HG02885 (cell line): Measurements from ENCODE around the gene GAK.

Source experiments
- ATAC-seq: cut with Tn5 transposase; IDR thresholded peaks from one replicate; pipeline ENCODE4 v1.9.1; 2021; ENCODE audit warnings: mild to moderate bottlenecking; ENCODE audit not compliant: unreplicated experiment, poor library complexity

Gene GAK

DNA sequence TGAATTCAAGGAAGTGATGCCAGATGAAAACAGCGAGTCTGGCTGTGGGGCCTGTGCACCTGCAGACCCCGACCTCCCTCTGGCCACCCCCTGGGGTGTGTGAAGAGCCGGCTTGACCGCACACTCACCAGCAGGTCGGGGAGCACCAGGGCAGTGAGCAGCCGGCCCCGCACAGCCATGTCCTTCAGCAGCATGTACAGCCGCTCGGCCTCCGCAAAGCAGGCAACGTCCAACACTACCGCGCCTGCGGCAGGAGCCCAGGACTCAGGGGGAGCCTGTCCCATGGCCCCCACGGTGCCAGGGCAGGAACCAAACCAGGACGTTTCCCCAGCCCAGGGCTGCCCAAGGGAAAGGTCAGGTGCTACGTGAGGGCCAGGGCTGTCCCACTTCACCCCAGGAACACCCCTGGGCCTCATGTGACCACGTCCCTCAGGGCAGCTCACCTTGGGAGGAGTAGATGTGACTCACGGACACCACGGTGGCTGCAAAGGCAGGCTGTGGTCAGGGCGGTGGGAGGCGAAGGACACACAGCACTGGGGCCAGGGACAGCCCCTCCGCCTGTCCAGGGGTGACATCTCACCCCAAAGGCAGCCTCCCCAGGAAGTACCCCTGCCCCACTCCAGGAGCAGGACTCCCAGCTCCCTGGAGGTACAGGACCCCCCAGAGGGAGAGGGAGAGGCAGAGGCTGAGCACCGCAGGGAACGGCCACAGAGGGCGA, 33.1 kb upstream of the GAK start:
- no peak for ATAC-seq

DNA sequence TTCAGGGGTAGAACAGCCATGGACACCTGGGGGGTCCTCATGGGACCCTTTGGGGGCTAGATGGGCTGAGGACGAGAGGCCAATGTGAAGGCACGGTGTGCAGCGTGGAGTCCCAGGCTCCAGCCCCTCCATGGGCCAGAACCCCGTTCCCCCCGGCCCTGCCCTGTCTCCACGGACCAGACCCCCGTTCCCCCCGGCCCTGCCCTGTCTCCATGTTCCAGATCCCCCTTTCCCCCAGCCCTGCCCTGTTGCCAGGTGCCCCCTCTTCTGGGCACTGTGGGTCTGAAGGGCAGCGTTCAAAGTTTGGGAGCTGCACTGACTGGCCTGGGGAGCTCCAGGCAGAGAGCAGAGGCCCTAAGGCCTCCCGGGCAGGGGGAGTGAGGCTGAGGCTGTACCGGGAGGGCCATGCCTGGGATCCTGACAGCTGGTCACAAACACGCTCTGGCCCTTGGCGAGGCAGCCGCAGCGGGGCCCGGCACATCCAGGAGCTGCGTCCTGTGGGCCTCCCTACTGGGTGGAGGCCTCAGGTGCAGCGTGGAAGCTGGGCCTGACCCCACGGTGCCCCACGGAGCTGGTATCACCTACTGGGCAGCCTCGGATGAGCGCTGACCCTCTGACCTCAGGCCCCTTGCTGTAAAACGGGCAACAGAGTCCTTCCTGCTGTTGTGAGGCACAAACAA, 32.4 kb upstream of the GAK start:
- ATAC-seq, result no peak

DNA sequence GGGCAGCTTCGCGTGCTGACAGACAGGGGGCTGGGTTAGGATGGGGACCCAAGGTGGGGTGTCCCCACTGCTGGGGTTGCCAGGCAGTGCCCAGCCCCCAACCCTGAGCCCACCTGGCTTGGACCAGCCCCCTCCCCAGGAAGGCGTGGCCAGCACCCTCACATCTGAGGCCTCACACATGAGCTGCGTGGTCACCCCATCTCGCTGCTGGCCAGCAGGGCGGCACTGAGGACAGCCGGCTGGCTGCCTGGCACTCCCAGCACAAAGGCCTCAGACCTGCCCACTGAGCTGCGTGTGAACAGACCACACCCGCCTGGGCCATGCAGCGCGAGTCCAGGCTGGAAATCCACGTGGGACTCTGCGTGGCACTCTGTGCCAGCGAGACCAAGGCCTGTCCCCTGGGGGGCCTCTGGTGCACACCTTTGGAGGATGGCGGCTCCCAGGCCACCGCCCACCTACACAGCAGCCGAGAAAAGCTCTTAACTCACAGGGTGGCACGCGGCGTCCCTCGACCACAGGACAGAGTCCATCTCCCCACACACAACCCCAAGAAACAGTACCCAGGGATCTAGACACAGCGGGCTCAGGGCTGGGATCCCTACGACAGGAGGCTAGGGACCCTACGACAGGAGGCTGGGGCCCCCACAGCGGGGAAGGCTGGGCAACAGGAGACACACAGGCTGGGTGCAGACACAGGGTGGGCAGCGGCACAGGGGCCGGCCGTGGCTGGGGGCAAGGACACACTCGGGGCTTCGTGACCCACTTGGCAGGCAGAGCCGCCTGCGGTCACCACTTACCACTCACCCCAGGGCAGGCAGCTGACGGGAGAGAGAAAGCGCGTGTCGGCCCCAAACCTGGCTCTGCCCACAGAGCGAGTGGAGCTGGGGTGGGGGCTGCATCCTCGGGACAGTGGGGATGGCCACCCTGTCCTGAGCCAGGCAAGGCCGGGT, 31.4 kb upstream of the GAK start:
- no peak for ATAC-seq

DNA sequence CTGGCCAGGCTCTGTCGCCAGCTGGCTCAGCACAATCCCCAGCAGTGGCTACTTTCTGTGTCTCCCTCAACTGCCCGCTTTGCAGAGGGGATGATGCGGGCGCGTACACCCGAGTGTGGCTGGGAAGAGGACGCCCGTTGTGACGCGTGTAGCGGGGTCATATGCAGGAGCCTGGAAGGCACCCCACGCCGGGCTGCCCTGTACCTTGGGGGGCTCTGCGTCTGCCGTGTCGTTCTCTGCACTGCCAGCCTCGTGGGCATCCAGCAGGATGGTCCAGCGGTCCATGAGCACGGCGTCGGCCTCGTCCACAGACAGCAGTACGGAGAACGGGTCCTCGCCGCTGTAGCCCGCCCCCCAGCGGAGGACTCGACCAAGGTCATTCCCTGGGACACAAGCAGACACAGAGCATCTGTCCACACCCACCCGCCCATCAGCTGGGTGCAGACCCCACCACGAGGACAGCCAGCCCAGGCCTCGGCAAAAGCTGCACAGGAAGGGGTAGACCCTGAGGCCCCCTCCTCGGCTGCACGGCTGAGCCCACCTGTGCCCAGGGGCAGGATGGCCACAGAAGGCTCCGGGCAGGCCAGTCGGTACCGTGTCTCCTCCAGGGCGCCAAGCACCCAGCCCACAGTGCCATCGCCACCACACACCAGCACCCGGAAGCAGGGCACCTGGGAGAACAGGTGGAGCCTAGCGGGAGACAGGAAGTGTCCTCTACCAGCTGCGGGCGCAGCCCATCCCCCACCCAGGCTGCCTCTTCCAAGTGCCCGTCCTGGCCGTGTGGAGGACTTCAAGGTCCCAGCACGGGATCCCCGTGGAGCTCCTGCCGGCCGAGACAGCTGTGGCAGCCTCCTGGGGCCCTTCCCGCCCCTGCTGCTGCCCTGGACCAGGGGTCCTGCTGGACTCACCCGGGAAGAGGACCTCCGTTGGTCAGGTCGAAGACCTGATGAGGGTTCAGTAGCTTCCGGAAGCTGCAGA, 30.4 kb upstream of the GAK start:
- no peak for ATAC-seq

DNA sequence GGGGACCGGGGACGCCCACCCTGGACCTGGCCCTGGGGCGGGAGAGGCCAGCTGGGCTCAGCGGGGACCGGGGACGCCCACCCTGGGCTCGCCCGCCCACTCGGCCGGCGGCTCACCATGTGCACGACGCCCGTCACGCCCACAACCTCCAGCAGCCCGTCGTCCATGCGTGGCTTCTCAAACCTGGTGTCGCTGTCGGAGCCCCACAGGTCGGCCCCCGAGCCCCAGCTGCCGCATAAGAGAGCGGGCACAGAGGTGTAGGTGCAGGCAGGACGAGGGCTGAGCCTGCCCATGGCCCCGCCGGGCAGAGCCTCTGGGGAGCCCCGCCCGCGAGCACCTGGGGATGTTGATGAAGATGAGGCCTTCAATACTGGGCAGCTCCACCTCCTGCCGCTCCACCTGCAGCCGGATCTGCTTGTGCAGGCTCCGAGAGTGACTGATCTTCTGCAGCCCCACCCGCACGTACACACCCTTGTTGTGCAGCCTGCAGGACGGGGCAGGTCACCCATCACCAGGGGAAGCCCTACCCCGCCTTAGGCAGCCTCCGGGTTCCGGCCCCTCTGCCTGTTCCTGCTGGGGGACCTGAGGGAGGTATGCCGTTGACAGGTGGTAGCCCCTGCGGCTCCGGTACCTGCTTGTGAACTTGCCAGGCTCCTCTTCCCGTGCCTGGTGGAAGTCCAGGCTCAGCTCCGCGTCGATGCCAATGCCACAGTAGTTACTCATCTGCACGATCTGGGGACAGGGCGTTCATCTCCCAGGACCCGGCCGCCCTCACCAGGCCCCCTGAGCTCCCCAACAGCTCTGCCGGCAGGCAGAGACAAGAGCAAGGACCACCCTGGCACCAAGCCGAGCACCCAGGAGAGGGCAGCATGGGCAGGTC, 29.5 kb upstream of the GAK start:
- no peak for ATAC-seq

DNA sequence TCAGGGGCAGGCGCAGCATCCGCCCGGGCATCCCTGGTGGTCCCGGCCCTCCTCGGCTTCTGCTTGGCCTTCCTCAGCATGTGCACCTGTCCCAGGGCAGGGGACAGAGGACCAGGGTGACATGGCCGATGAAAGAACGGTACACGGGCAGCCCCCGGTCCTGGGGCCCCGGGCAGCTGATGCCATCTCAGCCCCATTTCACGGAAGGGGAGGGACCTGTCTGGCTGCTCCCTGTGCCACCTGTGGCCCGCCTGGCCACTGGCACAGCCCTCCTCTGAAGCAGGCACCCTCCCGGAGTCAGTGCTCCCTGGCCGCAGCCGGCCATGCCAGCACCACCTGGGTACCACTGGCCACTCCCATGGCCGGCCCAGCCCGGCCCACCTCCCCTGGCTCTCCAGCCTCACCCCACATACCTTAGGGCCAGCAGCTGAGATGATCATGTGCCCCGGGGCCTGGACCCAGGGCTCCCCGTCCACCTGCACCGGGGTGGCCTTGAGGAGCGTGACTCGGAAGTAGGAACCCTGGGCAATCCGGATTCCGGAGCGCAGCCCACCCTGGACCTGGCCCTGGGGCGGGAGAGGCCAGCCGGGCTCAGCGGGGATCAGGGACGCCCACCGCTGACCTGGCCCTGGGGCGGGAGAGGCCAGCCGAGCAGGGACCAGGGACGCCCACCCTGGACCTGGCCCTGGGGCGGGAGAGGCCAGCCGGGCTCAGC, 28.7 kb upstream of the GAK start:
- ATAC-seq, result no peak

DNA sequence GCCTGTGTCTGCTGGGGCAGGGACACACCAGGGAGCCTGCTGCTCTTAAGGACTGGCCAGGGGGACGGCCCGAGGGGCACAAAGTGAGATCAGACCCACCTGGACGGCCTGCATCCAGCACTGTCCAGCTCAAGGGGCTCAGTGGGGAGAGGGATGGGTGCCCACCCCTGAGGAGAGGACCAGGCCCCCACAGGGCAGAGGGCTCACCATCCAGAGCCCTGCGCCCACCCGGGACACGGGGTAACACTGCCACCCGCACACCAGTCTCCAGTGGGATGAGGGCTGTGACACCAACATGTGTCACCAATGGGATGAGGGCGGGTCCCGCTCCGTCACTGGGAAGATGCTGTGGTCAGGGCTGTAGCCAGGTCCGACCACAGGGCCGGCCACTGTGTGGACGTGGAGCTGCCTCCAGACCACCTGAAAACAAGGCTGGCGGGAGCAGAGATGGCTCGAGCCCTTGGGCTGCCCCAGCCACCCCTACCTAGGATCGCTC, 28.1 kb upstream of the GAK start:
- ATAC-seq, result no peak

DNA sequence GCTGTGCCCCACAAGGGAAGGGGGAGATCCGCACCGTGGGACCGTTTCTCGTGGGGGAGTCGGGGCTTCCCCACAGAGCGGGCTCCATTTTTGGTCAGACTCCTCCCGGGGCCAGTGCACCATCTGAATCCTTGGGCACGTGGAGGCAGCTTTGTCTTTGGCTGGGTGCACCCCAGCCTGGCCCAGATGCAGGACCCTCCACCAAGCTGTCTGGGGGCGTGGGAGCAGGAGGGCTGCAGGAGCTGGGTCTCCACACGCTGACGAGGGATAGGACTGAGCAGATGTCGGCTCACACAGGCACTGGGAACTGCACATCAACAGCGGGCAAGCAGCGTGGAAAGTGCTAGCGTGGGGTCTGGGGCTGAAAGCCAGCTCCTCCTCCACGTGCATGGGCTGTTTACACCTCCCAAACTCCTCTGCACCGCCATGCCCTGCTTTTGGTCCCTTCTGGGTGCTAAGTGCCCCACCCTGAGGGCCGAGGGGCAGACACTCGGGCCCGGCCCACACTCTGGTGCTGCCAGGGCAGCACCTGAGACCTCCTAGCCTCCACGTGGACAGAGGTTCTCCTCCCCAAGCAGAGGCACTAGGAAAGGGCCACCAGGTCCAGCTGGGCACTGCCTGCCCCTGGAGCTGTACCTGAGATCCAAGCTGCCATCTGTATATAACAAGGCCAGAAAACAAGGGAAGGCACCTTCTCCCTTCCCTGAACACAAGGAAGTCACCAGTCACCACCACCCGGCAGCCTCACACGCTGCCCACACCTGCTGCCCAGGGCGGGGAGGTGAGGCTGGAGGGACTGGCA, 27.4 kb upstream of the GAK start:
- ATAC-seq, result no peak

DNA sequence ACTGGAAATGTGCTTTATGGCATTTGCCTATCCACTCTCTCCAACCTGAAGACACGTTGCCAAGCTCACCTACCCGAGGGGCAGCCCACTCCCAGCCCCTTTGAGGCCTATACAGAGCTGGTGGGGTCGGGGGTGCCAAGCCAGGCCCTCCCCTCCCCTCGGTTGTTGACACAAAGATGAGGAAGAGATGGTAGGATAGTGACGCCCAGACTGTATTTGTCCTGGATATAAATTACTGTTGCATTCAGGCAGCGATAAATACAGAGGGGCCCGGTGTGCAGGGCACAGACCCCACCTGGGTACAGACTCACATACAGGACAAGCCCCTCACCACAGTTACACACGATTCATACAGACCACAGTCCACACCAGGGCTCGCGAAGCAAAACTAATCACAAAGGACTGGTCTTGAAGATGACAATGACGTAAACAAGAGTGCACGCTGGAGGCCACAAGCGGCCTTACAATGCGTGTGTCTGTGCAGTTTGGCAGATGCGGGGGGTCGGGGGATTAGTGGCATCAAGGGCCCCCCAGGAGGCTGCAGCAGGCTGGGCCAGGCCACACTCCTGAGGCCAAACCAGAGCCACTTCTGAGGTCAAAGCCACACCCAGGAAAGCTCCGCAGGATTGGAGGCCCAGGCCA, 26.7 kb upstream of the GAK start:
- no peak for ATAC-seq

DNA sequence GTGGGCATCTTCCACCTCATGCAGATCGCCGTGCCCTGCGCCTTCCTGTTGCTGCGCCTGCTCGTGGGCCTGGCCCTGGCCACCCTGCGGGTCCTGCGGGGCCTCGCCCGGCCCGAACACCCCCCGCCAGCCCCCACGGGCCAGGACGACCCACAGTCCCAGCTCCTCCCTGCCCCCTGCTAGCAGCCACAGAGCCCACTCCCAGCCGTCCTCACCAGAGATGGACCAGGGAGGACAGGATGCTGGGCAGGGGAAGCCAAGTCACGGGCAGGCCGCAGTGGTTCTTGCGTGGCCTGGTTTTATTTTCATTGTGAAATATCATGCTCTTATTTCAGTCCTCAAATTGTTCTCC, 26.2 kb upstream of the GAK start:
- no peak for ATAC-seq

DNA sequence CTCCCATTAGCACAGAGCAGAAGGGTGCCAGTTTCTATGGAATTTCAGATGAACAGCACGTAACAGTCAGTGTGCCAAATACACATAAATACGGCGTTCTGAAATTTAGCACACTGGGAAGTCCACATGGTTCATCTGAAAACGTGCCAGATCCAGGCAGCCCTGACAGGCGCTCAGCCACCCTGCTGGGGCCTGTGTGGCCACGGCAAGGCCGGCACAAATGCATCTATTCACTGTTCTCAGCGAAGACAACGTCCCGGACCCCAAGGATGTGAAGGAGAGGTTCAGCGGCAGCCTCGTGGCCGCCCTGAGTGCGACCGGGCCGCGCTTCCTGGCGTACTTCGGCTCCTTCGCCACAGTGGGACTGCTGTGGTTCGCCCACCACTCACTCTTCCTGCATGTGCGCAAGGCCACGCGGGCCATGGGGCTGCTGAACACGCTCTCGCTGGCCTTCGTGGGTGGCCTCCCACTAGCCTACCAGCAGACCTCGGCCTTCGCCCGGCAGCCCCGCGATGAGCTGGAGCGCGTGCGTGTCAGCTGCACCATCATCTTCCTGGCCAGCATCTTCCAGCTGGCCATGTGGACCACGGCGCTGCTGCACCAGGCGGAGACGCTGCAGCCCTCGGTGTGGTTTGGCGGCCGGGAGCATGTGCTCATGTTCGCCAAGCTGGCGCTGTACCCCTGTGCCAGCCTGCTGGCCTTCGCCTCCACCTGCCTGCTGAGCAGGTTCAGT, 25.6 kb upstream of the GAK start:
- ATAC-seq, result no peak

DNA sequence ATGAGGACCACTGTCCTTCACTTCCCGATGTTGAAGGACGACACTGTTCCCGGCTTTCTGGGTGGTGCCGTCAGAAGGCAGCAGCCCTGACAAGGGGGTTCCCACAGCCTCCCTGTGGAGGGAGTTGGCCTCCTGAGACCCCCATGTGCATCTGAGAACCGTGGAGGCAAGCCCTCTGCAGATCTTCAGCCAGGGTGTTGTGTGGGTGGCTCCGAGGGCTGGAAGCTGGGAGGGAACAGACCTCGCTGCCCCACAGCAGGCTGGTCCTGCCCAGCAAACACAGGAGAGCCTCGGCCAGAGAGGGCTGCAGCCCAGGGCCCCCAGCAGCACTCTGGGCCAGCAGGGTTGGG, 25.1 kb upstream of the GAK start:
- ATAC-seq, result no peak

DNA sequence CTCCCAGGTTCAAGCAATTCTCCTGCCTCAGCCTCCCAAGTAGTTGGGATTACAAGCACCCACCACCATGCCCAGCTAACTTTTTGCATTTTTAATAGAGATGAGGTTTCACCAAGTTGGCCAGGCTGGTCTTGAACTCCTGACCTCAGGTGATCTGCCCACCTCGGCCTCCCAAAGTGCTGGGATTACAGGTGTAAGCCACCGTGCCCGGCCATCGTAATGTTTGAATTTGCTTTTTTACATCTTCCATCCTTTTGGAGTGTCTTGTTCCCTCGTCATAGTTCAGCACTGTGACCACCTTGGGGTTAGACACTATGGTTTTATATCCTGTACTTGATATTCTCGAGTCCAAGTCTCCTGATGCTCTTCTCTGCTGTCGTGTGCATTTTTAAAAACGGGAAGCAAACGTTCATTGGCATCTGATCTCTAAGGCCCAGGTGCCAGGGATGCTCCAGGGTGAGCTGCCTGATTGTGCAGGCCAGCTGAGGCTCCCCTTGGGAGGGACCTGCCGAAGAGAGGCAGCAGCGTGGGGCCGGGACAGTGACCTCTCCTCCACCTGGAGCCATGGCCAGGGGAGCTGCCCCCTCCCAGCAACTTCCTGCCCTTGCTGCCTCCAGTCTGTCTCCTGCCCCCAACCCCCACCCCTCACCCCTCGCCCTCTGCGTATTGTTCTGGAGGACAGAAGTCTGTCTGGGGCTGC, 24.6 kb upstream of the GAK start:
- ATAC-seq, result no peak

DNA sequence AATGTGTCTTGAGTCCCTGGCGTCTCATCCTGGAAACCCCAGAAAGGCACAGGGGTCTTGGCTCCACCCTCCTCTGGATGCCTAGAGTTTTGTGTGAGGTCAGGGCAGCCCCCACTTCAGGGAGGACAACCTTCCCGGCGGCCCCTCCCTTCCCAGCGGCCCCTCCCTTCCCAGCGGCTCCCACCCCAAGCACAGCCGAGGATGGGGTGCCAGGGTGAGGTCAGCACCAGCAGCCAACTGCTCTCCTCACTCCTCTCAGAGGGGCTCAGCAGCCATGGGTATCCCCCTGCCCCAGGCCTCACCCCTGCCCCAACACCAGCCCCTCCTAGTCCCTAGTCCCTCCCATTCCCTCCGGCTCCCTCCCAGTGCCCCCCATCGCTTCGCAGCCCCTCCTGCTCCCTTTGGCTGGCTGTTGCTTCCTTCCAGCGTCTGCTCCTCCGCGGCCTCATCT, 23.8 kb upstream of the GAK start:
- ATAC-seq, result no peak

DNA sequence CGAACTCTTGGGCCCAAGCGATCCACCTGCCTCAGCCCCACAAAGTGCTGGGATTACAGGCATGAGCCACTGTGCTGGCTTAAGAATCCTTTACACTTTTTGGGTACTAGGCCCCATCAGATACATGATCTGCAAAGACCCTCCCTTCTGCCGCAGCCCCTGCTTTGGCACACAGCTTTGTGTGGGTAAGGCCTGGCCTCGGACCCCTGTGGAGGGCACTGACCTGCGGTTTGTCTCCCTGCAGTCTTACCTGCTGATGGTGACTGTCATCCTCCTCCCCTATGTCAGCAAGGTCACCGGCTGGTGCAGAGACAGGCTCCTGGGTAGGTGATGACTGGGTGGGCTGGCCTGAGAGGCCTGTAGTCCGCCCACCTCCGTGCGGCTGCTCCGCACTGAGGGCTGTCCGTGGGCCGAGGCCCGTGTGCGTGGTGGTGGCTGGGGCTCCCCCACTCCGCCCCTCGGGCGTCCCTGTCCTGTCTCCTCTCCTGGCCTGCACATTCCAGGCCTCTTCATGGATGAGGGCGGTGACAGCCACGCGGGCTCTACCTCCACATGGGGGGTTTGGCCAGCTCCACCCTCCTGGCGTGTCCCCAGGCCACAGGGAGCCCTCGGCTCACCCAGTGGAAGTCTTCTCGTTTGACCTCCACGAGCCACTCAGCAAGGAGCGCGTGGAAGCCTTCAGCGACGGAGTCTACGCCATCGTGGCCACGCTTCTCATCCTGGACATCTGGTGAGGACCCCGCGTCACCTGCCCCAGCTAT, 23.2 kb upstream of the GAK start:
- no peak for ATAC-seq
